Activated CD4-positive, alpha-beta T cell treated with anti-CD3 and anti-CD28 coated beads, Interleukin-2, amount 10 ng/mL, durations not matched to agents 24 days and 14 days (primary cell): ENCODE results near the gene IRF1. TPM values are rescaled to one million over a fixed set of nuclear protein-coding genes. Genes with fewer than 3 reads are reported as not detected.

Source experiments
- DNase-seq: peaks from one replicate; pipeline ENCODE4 v3.0.0; 2022
- H3K27ac Mint-ChIP-seq: one replicate; pipeline ENCODE4 v1.8.0; 2022; ENCODE audit warnings: mild to moderate bottlenecking, mixed read lengths
- H3K27me3 Mint-ChIP-seq: one replicate; pipeline ENCODE4 v1.8.0; 2022; ENCODE audit warnings: mixed read lengths
- H3K36me3 Mint-ChIP-seq: one replicate; pipeline ENCODE4 v1.8.0; 2022; ENCODE audit warnings: low read depth, mild to moderate bottlenecking, mixed read lengths
- H3K4me1 Mint-ChIP-seq: one replicate; pipeline ENCODE4 v1.8.0; 2021; ENCODE audit warnings: mixed read lengths
- H3K4me3 Mint-ChIP-seq: one replicate; pipeline ENCODE4 v1.8.0; 2022; ENCODE audit warnings: mild to moderate bottlenecking, moderate library complexity, mixed read lengths
- H3K9me3 Mint-ChIP-seq: one replicate; pipeline ENCODE4 v1.8.0; 2021; ENCODE audit warnings: mixed read lengths
- intact Hi-C: fragments of 100-400 bp; cut with micrococcal nuclease; formaldehyde crosslinking; loops from one replicate; pipeline ENCODE4 v1.15.1; 2023
- total RNA-seq: library from RNA; stranded (reverse); gene quantifications from 2 replicates; pipeline ENCODE4 v1.2.3, GENCODE V29; 2022

IRF1 gene
- total RNA-seq, 1 donor from 2014 or later, result 181 TPM

DNA sequence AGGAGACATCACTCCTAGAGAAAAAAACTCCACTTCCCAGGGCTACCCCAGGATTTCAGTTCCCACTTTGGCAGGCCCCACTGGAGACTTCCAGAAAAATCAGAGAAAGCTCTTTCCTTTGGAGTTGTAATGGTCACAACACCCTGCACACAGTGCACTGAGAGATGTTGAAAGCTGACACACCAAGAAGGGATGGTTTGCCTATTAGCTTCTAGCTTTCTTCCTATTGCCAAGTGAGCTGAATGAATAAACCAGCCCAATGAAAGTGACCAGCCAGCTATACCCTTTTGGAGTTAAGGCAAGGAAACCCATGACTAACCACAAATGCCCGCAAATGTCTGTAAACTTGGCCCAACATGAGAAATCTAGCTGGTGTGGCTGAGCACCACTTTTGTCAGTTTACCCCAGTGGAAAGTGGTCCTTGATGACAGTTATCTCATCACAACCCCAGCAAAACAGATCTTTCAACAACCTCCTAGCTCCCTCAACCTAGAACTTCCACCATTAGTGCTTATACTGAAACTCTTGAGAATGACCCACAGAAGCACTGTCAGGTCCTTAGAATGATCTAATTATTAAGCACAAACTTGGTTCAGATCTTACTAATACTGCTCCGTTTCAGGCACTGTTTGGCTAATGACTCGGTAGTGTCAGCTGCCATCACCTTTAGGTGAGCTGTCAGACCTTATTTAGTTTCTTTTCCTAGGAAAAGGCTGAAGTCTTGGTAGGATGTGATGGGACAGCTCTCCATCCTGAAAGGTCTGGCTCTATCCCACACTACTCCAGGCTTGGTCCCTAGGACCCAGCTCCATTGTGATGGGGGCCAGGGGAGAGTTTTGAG lies 11.2 kb downstream of the IRF1 start:
- Mint-ChIP-seq H3K36me3 (peaks cover 31% of the 10 kb centered on the region), H3K9me3 (no peaks in the 10 kb centered on the region), H3K27me3 (no peaks in the 10 kb centered on the region), H3K27ac (peak overlapping the region; percentile 73), H3K4me3 (no peak overlapping the region), H3K4me1 (peaks cover 58% of the 10 kb centered on the region)
- intact Hi-C loops, result loop anchor here (1.0 kb wide), 1 partner anchor 10 kb away; no protein-coding TSS in a partner anchor
- DNase-seq, result peak; percentile 72

DNA sequence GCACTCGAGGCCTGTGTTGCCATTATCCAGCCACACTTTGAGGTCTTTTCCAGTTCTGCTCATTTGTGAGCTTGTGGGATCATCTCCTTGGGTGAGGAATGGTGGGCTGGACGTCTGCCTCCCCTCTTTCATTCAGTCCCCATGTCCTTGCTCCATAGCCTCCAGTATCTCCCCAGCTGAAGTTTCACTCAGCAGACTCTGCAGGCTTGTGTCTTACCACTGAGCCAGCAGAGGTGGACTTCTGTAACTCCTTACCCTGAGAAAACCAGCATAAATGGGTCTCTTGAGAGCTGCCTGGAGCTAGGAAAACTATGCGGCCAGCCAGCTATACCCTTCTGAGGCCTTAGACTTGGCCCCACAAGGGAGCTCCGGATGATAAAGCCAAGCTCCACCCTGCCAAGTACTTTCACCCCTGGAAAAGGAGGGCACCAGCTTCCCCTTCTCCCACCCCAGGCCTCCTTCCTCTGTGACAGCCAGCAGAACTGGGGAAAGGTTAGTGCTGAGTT lies 12.2 kb downstream of the IRF1 start:
- intact Hi-C loops, result no loop called here
- peak; percentile 73 for DNase-seq
- Mint-ChIP-seq H3K4me1 (peaks cover 56% of the 10 kb centered on the region), H3K4me3 (no peak overlapping the region), H3K36me3 (peaks cover 22% of the 10 kb centered on the region), H3K27ac (peak overlapping the region; percentile 73), H3K27me3 (no peaks in the 10 kb centered on the region), H3K9me3 (no peaks in the 10 kb centered on the region)

GRCh38 chr5:132477784-132478365 lies 12.7 kb downstream of the IRF1 start:
- intact Hi-C loops, result no loop called here
- H3K27me3 Mint-ChIP-seq, result no peaks in the 10 kb centered on the region
- no peaks in the 10 kb centered on the region for H3K9me3 Mint-ChIP-seq
- peak; percentile 77 for DNase-seq
- H3K4me3 Mint-ChIP-seq, result no peak overlapping the region
- H3K27ac Mint-ChIP-seq, result peak overlapping the region; percentile 73
- peaks cover 17% of the 10 kb centered on the region for H3K36me3 Mint-ChIP-seq
- H3K4me1 Mint-ChIP-seq, result peaks cover 60% of the 10 kb centered on the region

DNA sequence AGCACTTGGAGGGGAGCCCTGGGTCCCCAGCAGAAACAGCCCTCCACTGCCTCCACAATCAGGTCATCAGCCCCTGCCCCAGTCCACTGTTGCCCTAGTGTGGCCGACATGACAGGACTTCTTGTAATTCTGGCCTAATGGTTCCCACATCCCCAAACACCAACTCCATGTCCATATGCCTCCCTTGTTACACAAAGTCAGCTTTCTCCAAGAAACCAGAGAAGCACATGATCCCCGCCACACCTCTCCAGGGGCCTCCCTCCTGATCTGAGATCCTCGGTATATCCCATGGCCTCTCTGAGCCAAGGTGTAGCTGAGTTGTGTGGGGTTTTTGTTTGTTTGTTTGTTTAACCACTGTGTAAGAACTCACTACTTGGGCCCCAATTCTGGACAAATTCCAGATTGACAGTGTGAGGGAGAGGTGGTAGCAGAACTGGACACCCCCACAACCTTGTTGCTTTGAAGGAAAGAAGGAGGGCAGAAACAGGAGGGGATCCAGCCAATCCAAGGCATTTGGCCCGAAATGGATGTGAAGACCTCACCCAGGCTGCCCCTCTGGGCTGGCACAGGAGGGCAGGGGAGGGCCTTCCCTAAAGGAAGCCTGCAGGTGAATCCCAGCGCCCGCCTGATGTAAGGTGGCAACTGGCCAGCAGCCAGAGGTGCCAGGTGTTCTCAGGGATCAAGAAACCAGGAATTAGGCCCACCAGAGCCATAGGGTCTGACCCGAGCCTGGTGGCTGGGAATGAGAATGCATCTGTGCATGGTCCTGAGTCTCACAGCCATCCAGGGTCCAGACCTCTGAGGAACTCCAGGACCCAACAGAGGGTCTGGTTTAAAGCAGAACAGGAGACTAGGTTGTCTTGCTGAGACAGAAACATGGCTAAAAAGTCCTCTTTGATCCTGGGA lies 13.4 kb downstream of the IRF1 start:
- H3K4me1 Mint-ChIP-seq, result peaks cover 57% of the 10 kb centered on the region
- peak overlapping the region; percentile 73 for H3K27ac Mint-ChIP-seq
- intact Hi-C loops, result no loop called here
- DNase-seq, result peak; percentile 75
- no peaks in the 10 kb centered on the region for H3K27me3 Mint-ChIP-seq
- H3K9me3 Mint-ChIP-seq, result no peaks in the 10 kb centered on the region
- no peak overlapping the region for H3K4me3 Mint-ChIP-seq
- peaks cover 14% of the 10 kb centered on the region for H3K36me3 Mint-ChIP-seq

DNA sequence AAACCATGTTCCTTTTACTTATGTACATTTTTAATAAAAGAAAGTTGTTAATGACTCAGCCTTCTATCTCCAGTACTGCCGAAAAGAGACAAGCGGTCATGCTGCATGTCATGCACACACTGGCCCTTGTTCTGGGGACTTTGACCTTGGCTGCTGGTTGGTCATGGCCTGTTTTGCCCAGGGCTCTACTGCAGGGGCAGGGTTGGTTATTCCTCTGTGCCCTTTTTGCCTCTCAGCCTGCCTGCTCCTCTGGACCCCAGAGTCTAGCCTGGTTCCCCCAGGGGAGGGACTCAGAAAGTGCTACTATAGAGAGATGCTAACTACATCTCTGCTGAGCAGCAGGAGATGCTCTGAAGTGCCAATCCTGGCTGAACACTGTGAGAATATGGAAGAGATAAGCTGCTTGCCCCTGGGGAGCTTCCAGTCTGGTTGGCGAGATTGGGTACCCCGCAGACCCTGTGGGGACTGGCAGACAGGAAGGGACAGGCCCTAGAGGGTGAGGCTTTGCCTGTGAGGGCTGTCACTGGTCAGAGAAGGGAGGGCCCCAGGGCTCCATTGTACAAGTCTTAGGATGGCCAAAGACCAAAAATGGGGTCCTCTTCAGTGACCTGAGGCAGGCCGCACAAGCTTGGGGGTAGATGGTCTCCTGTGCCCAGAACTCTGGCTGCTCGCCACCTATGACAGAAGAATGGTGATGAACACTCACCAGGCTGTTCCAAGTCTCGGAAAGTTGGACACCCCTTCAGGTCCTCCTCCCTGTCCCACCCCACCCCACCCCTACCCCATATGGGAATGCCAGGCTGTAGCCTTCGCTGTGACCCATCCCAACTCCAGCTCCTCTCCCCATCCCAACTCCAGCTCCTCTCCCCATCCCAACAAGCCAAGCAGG lies 14.3 kb downstream of the IRF1 start:
- intact Hi-C loops, result no loop called here
- H3K4me1 Mint-ChIP-seq, result peaks cover 62% of the 10 kb centered on the region
- H3K9me3 Mint-ChIP-seq, result no peaks in the 10 kb centered on the region
- DNase-seq, result peak; percentile 74
- H3K27ac Mint-ChIP-seq, result peak overlapping the region; percentile 56
- peaks cover 13% of the 10 kb centered on the region for H3K36me3 Mint-ChIP-seq
- no peak overlapping the region for H3K4me3 Mint-ChIP-seq
- H3K27me3 Mint-ChIP-seq, result no peaks in the 10 kb centered on the region

- peaks cover 62% of the 10 kb centered on the region for H3K4me1 Mint-ChIP-seq
These were observed 15.1 kb downstream of the IRF1 start for GRCh38 chr5:132475497-132475882.

DNA sequence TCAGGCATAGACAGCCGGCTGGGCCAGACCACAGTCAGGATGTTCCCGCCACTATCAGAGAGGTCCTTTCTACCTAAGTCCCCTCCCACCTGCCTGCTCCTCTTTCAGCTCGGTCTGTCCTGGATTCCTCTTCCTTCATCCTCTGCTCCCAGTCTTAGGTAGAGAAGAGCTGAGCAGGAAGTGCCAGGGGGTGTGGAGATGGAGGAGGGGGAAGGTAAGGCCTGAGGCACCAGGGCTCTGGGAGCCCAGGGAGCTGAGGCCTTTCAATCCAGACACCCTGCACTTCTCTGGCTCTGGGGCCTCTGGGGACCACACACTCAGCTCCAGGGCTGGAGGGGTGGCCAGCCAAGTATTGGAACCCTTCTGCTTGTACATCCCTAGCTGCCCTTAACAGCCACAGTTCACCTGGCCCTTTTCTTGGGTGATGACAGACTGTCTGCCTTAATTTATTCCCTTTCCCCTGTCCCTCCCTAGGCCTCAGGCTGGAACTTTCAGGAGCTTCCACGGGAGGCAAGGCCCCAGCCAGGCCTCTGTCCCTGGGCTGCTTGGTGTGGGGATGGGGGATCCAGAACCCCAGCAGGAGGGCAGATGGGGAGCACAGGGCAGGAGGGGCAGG lies 15.6 kb downstream of the IRF1 start:
- no peak overlapping the region for H3K4me3 Mint-ChIP-seq
- peaks cover 11% of the 10 kb centered on the region for H3K36me3 Mint-ChIP-seq
- peak overlapping the region; percentile 57 for H3K27ac Mint-ChIP-seq
- peak; percentile 77 for DNase-seq
- no peaks in the 10 kb centered on the region for H3K9me3 Mint-ChIP-seq
- peaks cover 62% of the 10 kb centered on the region for H3K4me1 Mint-ChIP-seq
- intact Hi-C loops, result no loop called here
- H3K27me3 Mint-ChIP-seq, result no peaks in the 10 kb centered on the region

More at GRCh38 chr5:132475497-132475882, 15.1 kb downstream of the IRF1 start:
- H3K4me3 Mint-ChIP-seq, result no peak overlapping the region
- no peak overlapping the region for H3K27ac Mint-ChIP-seq
- intact Hi-C loops, result no loop called here
- no peaks in the 10 kb centered on the region for H3K9me3 Mint-ChIP-seq
- H3K27me3 Mint-ChIP-seq, result no peaks in the 10 kb centered on the region
- H3K36me3 Mint-ChIP-seq, result peaks cover 11% of the 10 kb centered on the region
- DNase-seq, result peak; percentile 73

GRCh38 chr5:132474131-132474723 lies 16.3 kb downstream of the IRF1 start:
- intact Hi-C loops, result no loop called here
- H3K36me3 Mint-ChIP-seq, result peaks cover 14% of the 10 kb centered on the region
- H3K4me1 Mint-ChIP-seq, result peaks cover 62% of the 10 kb centered on the region
- H3K27me3 Mint-ChIP-seq, result no peaks in the 10 kb centered on the region
- no peak overlapping the region for H3K4me3 Mint-ChIP-seq
- H3K27ac Mint-ChIP-seq, result peak overlapping the region; percentile 57
- H3K9me3 Mint-ChIP-seq, result no peaks in the 10 kb centered on the region
- no peak for DNase-seq

DNA sequence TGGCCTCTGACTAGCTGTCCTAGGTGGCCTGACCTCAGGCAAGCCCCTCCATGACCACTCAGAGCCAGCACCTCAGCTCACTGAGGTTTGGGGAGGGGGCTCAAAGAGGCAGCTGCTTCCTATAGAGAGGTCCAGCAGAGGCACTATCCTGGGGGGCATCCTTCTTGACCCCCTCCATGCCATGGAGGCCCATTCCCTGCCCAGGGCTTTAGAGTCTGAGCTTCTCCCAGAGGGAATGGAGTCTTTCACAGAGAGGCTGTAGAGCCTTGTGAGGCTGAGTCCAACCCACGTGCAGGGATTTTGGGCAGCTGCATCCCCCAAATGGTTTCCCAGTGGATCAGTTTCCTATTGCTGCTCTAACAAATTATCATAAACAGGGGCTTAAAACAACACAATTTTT lies 16.9 kb downstream of the IRF1 start:
- H3K27me3 Mint-ChIP-seq, result no peaks in the 10 kb centered on the region
- peaks cover 14% of the 10 kb centered on the region for H3K36me3 Mint-ChIP-seq
- H3K27ac Mint-ChIP-seq, result peak overlapping the region; percentile 91
- H3K4me3 Mint-ChIP-seq, result no peak overlapping the region
- H3K4me1 Mint-ChIP-seq, result peaks cover 64% of the 10 kb centered on the region
- intact Hi-C loops, result loop anchor here (2.0 kb wide), 1 partner anchor 17 kb away; no protein-coding TSS in a partner anchor
- DNase-seq, result peak; percentile 72
- no peaks in the 10 kb centered on the region for H3K9me3 Mint-ChIP-seq

- Mint-ChIP-seq H3K36me3 (peaks cover 16% of the 10 kb centered on the region), H3K4me3 (peak overlapping the region; percentile 64), H3K27me3 (no peaks in the 10 kb centered on the region), H3K4me1 (peaks cover 63% of the 10 kb centered on the region), H3K9me3 (no peaks in the 10 kb centered on the region), H3K27ac (peak overlapping the region; percentile 91)
- intact Hi-C loops, result loop anchor here (2.0 kb wide), 1 partner anchor 16 kb away; no protein-coding TSS in a partner anchor
- DNase-seq, result peak; percentile 95
These were observed 17.5 kb downstream of the IRF1 start for GRCh38 chr5:132473019-132473531.

GRCh38 chr5:132472431-132472830 lies 18.1 kb downstream of the IRF1 start:
- peak overlapping the region; percentile 63 for H3K27ac Mint-ChIP-seq
- H3K27me3 Mint-ChIP-seq, result no peaks in the 10 kb centered on the region
- peaks cover 65% of the 10 kb centered on the region for H3K4me1 Mint-ChIP-seq
- peaks cover 16% of the 10 kb centered on the region for H3K36me3 Mint-ChIP-seq
- no peaks in the 10 kb centered on the region for H3K9me3 Mint-ChIP-seq
- peak overlapping the region; percentile 19 for H3K4me3 Mint-ChIP-seq
- intact Hi-C loops, result loop anchor here (2.0 kb wide), 1 partner anchor 16 kb away; no protein-coding TSS in a partner anchor
- DNase-seq, result peak; percentile 64

GRCh38 chr5:132471944-132472343 lies 18.6 kb downstream of the IRF1 start:
- H3K27me3 Mint-ChIP-seq, result no peaks in the 10 kb centered on the region
- no peaks in the 10 kb centered on the region for H3K9me3 Mint-ChIP-seq
- peaks cover 67% of the 10 kb centered on the region for H3K4me1 Mint-ChIP-seq
- peaks cover 16% of the 10 kb centered on the region for H3K36me3 Mint-ChIP-seq
- peak overlapping the region; percentile 64 for H3K4me3 Mint-ChIP-seq
- intact Hi-C loops, result loop anchor here (2.0 kb wide), 1 partner anchor 15 kb away; no protein-coding TSS in a partner anchor
- DNase-seq, result peak; percentile 67
- H3K27ac Mint-ChIP-seq, result peak overlapping the region; percentile 86
